Measurements from ENCODE around the gene HERC2.
"Not testable (repeated sequence)": the region's sequence is repeated elsewhere in the genome, so short reads cannot be mapped to it uniquely, and the experiment has no call there.

GRCh38 chr15:28308718-28309117 is 13.3 kb downstream of the HERC2 start:
- TF ChIP-seq, protein P1, sequence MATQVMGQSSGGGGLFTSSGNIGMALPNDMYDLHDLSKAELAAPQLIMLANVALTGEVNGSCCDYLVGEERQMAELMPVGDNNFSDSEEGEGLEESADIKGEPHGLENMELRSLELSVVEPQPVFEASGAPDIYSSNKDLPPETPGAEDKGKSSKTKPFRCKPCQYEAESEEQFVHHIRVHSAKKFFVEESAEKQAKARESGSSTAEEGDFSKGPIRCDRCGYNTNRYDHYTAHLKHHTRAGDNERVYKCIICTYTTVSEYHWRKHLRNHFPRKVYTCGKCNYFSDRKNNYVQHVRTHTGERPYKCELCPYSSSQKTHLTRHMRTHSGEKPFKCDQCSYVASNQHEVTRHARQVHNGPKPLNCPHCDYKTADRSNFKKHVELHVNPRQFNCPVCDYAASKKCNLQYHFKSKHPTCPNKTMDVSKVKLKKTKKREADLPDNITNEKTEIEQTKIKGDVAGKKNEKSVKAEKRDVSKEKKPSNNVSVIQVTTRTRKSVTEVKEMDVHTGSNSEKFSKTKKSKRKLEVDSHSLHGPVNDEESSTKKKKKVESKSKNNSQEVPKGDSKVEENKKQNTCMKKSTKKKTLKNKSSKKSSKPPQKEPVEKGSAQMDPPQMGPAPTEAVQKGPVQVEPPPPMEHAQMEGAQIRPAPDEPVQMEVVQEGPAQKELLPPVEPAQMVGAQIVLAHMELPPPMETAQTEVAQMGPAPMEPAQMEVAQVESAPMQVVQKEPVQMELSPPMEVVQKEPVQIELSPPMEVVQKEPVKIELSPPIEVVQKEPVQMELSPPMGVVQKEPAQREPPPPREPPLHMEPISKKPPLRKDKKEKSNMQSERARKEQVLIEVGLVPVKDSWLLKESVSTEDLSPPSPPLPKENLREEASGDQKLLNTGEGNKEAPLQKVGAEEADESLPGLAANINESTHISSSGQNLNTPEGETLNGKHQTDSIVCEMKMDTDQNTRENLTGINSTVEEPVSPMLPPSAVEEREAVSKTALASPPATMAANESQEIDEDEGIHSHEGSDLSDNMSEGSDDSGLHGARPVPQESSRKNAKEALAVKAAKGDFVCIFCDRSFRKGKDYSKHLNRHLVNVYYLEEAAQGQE (IDR thresholded peaks at IDR 0.05; ENCODE audit: insufficient read depth in 1 of 2, low read depth in 2 of 2, low read length in 1 of 2): not testable (repeated sequence)
- TF ChIP-seq, protein P2, sequence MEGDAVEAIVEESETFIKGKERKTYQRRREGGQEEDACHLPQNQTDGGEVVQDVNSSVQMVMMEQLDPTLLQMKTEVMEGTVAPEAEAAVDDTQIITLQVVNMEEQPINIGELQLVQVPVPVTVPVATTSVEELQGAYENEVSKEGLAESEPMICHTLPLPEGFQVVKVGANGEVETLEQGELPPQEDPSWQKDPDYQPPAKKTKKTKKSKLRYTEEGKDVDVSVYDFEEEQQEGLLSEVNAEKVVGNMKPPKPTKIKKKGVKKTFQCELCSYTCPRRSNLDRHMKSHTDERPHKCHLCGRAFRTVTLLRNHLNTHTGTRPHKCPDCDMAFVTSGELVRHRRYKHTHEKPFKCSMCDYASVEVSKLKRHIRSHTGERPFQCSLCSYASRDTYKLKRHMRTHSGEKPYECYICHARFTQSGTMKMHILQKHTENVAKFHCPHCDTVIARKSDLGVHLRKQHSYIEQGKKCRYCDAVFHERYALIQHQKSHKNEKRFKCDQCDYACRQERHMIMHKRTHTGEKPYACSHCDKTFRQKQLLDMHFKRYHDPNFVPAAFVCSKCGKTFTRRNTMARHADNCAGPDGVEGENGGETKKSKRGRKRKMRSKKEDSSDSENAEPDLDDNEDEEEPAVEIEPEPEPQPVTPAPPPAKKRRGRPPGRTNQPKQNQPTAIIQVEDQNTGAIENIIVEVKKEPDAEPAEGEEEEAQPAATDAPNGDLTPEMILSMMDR (IDR thresholded peaks at IDR 0.05): not testable (repeated sequence)
